Loucy (cell line): ENCODE measurements around the gene APPL2.

Source experiments
- H2AFZ ChIP-seq: fragments of 200-600 bp; sonication (generic); 2 replicates; pipeline ENCODE4 v1.6.0; 2016; ENCODE audit warnings: antibody characterized with exemption, mild to moderate bottlenecking, low read length, moderate library complexity
- H3F3A ChIP-seq: fragments of 200-600 bp; 2 replicates; pipeline ENCODE4 v1.6.0; 2016; ENCODE audit warnings: antibody characterized with exemption, low read depth, mild to moderate bottlenecking
- H3K27me3 ChIP-seq: fragments of 200-600 bp; sonication (generic); 2 replicates; pipeline ENCODE4 v1.6.1; 2014; ENCODE audit warnings: low read length, mild to moderate bottlenecking; ENCODE audit not compliant: insufficient read depth, poor library complexity, severe bottlenecking
- H3K36me3 ChIP-seq: fragments of 200-600 bp; sonication (generic); 2 replicates; pipeline ENCODE4 v1.6.1; 2016; ENCODE audit warnings: low read length; ENCODE audit not compliant: insufficient read depth
- H3K4me1 ChIP-seq: fragments of 200-600 bp; sonication (generic); 2 replicates; pipeline ENCODE4 v1.5.1; 2014; ENCODE audit warnings: low read length, mild to moderate bottlenecking; ENCODE audit not compliant: insufficient read depth, poor library complexity, severe bottlenecking
- H3K4me2 ChIP-seq: fragments of 200-600 bp; sonication (generic); 2 replicates; pipeline ENCODE4 v1.6.0; 2014; ENCODE audit warnings: antibody characterized with exemption, low read length, low read depth, mild to moderate bottlenecking; ENCODE audit not compliant: poor library complexity, severe bottlenecking
- H3K4me3 ChIP-seq: fragments of 200-600 bp; sonication (generic); 2 replicates; pipeline ENCODE4 v1.5.1; 2014; ENCODE audit warnings: low read length, mild to moderate bottlenecking, mixed read lengths; ENCODE audit not compliant: poor library complexity, severe bottlenecking
- H3K79me2 ChIP-seq: fragments of 200-600 bp; sonication (generic); 2 replicates; pipeline ENCODE4 v1.6.1; 2014; ENCODE audit warnings: low read length; ENCODE audit not compliant: insufficient read depth
- H3K9ac ChIP-seq: fragments of 200-600 bp; sonication (generic); 2 replicates; pipeline ENCODE4 v1.6.0; 2014; ENCODE audit warnings: mild to moderate bottlenecking, low read depth, low read length, moderate library complexity; ENCODE audit not compliant: poor library complexity, severe bottlenecking
- H3K9me2 ChIP-seq: fragments of 200-600 bp; sonication (generic); replicated peaks from 2 replicates; pipeline ENCODE4 v1.6.1; 2016; ENCODE audit warnings: low read depth, low read length, mixed read lengths
- H3K9me3 ChIP-seq: fragments of 200-600 bp; sonication (generic); 2 replicates; pipeline ENCODE4 v1.6.1; 2014; ENCODE audit warnings: mild to moderate bottlenecking, antibody characterized with exemption, low read length, low read depth; ENCODE audit not compliant: insufficient read depth
- H4K20me1 ChIP-seq: fragments of 200-600 bp; sonication (generic); 2 replicates; pipeline ENCODE4 v1.6.0; 2014; ENCODE audit warnings: antibody characterized with exemption, low read length, mild to moderate bottlenecking; ENCODE audit not compliant: insufficient read depth, poor library complexity, severe bottlenecking
- CTCF ChIP-seq: fragments of 200-600 bp; sonication (generic); conservative IDR thresholded peaks from 2 replicates; pipeline ENCODE4 v1.5.1; 2014; ENCODE audit warnings: mild to moderate bottlenecking, antibody characterized with exemption, low read length
- EZH2phosphoT487 ChIP-seq: fragments of 200-600 bp; IDR thresholded peaks from 2 replicates; pipeline ENCODE4 v1.6.1; 2018; ENCODE audit warnings: antibody characterized with exemption, mild to moderate bottlenecking, moderate library complexity, borderline replicate concordance

APPL2 gene

GRCh38 chr12:105270671-105271255 lies 34.8 kb upstream of the APPL2 start:
- H4K20me1 ChIP-seq = no peaks in the 10 kb centered on the region
- no peak overlapping the region for H3K9ac ChIP-seq
- no peaks in the 10 kb centered on the region for H3K36me3 ChIP-seq
- no peaks in the 10 kb centered on the region for H3F3A ChIP-seq
- H3K4me3 ChIP-seq = no peak overlapping the region
- H2AFZ ChIP-seq = no peak overlapping the region
- no peaks in the 10 kb centered on the region for H3K79me2 ChIP-seq
- H3K4me2 ChIP-seq = no peak overlapping the region
- H3K9me3 ChIP-seq = no peaks in the 10 kb centered on the region
- H3K9me2 ChIP-seq = no peaks in the 10 kb centered on the region
- H3K4me1 ChIP-seq = peaks cover 4% of the 10 kb centered on the region
- H3K27me3 ChIP-seq = no peaks in the 10 kb centered on the region
- no peak for TF ChIP-seq EZH2phosphoT487
- TF ChIP-seq CTCF = no peak

GRCh38 chr12:105267711-105268110 lies 31.7 kb upstream of the APPL2 start:
- no peaks in the 10 kb centered on the region for H3K79me2 ChIP-seq
- TF ChIP-seq CTCF (no peak), EZH2phosphoT487 (no peak)

GRCh38 chr12:105264771-105265170 lies 28.8 kb upstream of the APPL2 start:
- no peak overlapping the region for H3K4me3 ChIP-seq
- no peaks in the 10 kb centered on the region for H3F3A ChIP-seq
- no peak for TF ChIP-seq CTCF
- no peak for TF ChIP-seq EZH2phosphoT487
- no peaks in the 10 kb centered on the region for H3K9me2 ChIP-seq
- H3K4me2 ChIP-seq = no peak overlapping the region
- H3K36me3 ChIP-seq = no peaks in the 10 kb centered on the region
- H4K20me1 ChIP-seq = no peaks in the 10 kb centered on the region
- H3K27me3 ChIP-seq = no peaks in the 10 kb centered on the region
- H3K79me2 ChIP-seq = no peaks in the 10 kb centered on the region
- no peaks in the 10 kb centered on the region for H3K4me1 ChIP-seq
- H3K9me3 ChIP-seq = no peaks in the 10 kb centered on the region
- no peak overlapping the region for H3K9ac ChIP-seq
- no peak overlapping the region for H2AFZ ChIP-seq

More at GRCh38 chr12:105267711-105268110, 31.7 kb upstream of the APPL2 start:
- Histone ChIP-seq H3K27me3 (no peaks in the 10 kb centered on the region), H4K20me1 (no peaks in the 10 kb centered on the region), H3K9me3 (no peaks in the 10 kb centered on the region), H3K4me1 (peaks cover 4% of the 10 kb centered on the region), H3K9ac (no peak overlapping the region), H2AFZ (no peak overlapping the region), H3K4me2 (no peak overlapping the region), H3K36me3 (no peaks in the 10 kb centered on the region), H3F3A (no peaks in the 10 kb centered on the region), H3K4me3 (no peak overlapping the region), H3K9me2 (no peaks in the 10 kb centered on the region)
